GM19239 (cell line): ENCODE data around the gene NT5DC2.

Source experiments
- DNase-seq: peaks from one replicate; pipeline ENCODE4 v3.0.0; 2011; ENCODE audit warnings: low spot score; ENCODE audit not compliant: insufficient read length
- FAIRE-seq: peaks from 2 replicates; lab custom pipeline; 2011; peaks lifted over from hg19 to GRCh38; lab: Jason Lieb, UNC

The NT5DC2 gene

GRCh38 chr3:52513281-52513680, 20.4 kb downstream of the NT5DC2 start:
- DNase-seq (no peak), FAIRE-seq (no peak)

GRCh38 chr3:52512727-52513126, 20.9 kb downstream of the NT5DC2 start:
- DNase-seq (no peak), FAIRE-seq (no peak)

- FAIRE-seq (no peak), DNase-seq (no peak)
Observed at GRCh38 chr3:52512105-52512504, 21.6 kb downstream of the NT5DC2 start.

GRCh38 chr3:52511509-52511908, 22.1 kb downstream of the NT5DC2 start:
- no peak for FAIRE-seq

GRCh38 chr3:52509753-52510328, 23.8 kb downstream of the NT5DC2 start:
- FAIRE-seq (no peak), DNase-seq (no peak)

More at GRCh38 chr3:52511509-52511908, 22.1 kb downstream of the NT5DC2 start:
- no peak for DNase-seq

GRCh38 chr3:52507359-52507758, 26.3 kb downstream of the NT5DC2 start:
- DNase-seq (no peak), FAIRE-seq (no peak)

GRCh38 chr3:52506266-52506966, 27.2 kb downstream of the NT5DC2 start:
- no peak for DNase-seq
- FAIRE-seq: no peak

- no peak for FAIRE-seq
- DNase-seq: no peak
Observed at GRCh38 chr3:52504977-52505376, 28.7 kb downstream of the NT5DC2 start.

- DNase-seq: no peak
- no peak for FAIRE-seq
Observed at GRCh38 chr3:52503788-52504424, 29.8 kb downstream of the NT5DC2 start.

- DNase-seq (no peak), FAIRE-seq (no peak)
Observed at GRCh38 chr3:52502808-52503350, 30.8 kb downstream of the NT5DC2 start.

- FAIRE-seq (no peak), DNase-seq (no peak)
Observed at GRCh38 chr3:52502001-52502400, 31.7 kb downstream of the NT5DC2 start.

GRCh38 chr3:52501046-52501445, 32.6 kb downstream of the NT5DC2 start:
- FAIRE-seq (no peak), DNase-seq (no peak)

- DNase-seq (no peak), FAIRE-seq (no peak)
Observed at GRCh38 chr3:52498137-52499054, 35.3 kb downstream of the NT5DC2 start.

- DNase-seq (no peak), FAIRE-seq (no peak)
Observed at GRCh38 chr3:52495777-52496602, 37.7 kb downstream of the NT5DC2 start.

- no peak for FAIRE-seq
Observed at GRCh38 chr3:52494886-52495495, 38.7 kb downstream of the NT5DC2 start, which contains the start of gene STAB1. TSS of gene STAB1 (plus strand) at chr3:52495338. CDS start at chr3:52495414, 76 bp downstream.

GRCh38 chr3:52494445-52494844, 39.2 kb downstream of the NT5DC2 start:
- no peak for DNase-seq
- FAIRE-seq: no peak

More at GRCh38 chr3:52494886-52495495, 38.7 kb downstream of the NT5DC2 start, which contains the start of gene STAB1:
- DNase-seq: no peak

GRCh38 chr3:52493232-52494017, 40.2 kb downstream of the NT5DC2 start:
- no peak for FAIRE-seq
- DNase-seq: no peak

GRCh38 chr3:52492059-52492458, 41.6 kb downstream of the NT5DC2 start:
- FAIRE-seq (no peak), DNase-seq (no peak)
